Activated T-helper 1 cell treated with anti-CD3 and anti-CD28 coated beads, Interleukin-12 subunit alpha, Interleukin-12 subunit beta, Interleukin-2, Interleukin-4 antibody, amounts not matched to agents 30 ng/mL and 10 ng/mL and 1 ng/mL, durations not matched to agents 14 hours and 24 hours and 36 hours (primary cell): ENCODE measurements around the gene TAF1B. TPM values are rescaled to one million over a fixed set of nuclear protein-coding genes. Genes with fewer than 3 reads are reported as not detected.

Source experiments
- DNase-seq: peaks from one replicate; pipeline ENCODE4 v3.0.0; 2021; ENCODE audit warnings: low spot score
- H3K27ac Mint-ChIP-seq: one replicate; pipeline ENCODE4 v1.8.0; 2021; ENCODE audit warnings: mild to moderate bottlenecking, mixed read lengths
- H3K27me3 Mint-ChIP-seq: one replicate; pipeline ENCODE4 v1.8.0; 2022; ENCODE audit warnings: mild to moderate bottlenecking, moderate library complexity, mixed read lengths; ENCODE audit not compliant: insufficient read depth
- H3K36me3 Mint-ChIP-seq: one replicate; pipeline ENCODE4 v1.8.0; 2021; ENCODE audit warnings: low read depth, mixed read lengths
- H3K4me1 Mint-ChIP-seq: one replicate; pipeline ENCODE4 v1.8.0; 2021; ENCODE audit warnings: low read depth, mixed read lengths
- H3K4me3 Mint-ChIP-seq: one replicate; pipeline ENCODE4 v1.8.0; 2021; ENCODE audit warnings: mild to moderate bottlenecking, moderate library complexity, mixed read lengths
- H3K9me3 Mint-ChIP-seq: one replicate; pipeline ENCODE4 v1.8.0; 2021; ENCODE audit warnings: mixed read lengths
- intact Hi-C: fragments of 100-400 bp; cut with micrococcal nuclease; formaldehyde crosslinking; loops from one replicate; pipeline ENCODE4 v1.15.1; 2024
- total RNA-seq: library from RNA; stranded (reverse); gene quantifications from 2 replicates; pipeline ENCODE4 v1.2.3, GENCODE V29; 2022

TAF1B gene
- total RNA-seq, 1 donor from 2014 or later = 25.1 TPM

DNA sequence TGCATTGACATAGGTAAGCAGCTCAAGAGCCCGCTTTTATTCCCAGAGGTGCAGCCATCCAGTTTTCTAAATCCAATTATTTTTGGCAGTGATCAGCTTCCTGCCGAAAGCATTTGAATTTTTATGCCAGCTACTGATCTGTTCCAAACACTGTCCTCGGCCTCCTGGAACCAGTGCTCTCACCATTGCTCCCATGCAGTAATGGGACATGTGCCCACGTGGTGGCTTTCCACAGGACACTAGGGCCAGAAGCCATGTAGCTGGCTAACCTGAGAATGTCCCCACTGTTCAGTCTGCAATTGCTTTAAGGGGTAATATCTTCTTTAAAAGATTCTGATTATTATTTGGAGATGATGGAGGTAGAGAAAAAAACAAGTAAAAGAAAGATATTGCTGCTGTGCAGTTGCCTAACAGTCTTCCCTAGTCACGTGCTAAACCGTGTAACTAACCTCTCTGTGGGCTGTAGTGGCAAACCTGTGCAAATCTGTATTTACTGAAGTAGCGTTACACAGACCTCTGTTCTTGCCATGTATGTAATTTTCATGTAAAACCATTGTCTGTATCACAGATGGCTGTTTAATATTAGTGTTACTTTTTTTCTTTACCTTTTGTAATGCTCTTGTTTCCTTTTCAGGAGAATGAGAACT, 121.2 kb downstream of the TAF1B start:
- no peak for DNase-seq
- peaks cover 24% of the 10 kb centered on the region for H3K4me1 Mint-ChIP-seq
- intact Hi-C loops = no loop called here
- H3K27me3 Mint-ChIP-seq = peaks cover 9% of the 10 kb centered on the region
- no peak overlapping the region for H3K4me3 Mint-ChIP-seq
- peaks cover 2% of the 10 kb centered on the region for H3K36me3 Mint-ChIP-seq
- no peak overlapping the region for H3K27ac Mint-ChIP-seq
- H3K9me3 Mint-ChIP-seq = no peaks in the 10 kb centered on the region

DNA sequence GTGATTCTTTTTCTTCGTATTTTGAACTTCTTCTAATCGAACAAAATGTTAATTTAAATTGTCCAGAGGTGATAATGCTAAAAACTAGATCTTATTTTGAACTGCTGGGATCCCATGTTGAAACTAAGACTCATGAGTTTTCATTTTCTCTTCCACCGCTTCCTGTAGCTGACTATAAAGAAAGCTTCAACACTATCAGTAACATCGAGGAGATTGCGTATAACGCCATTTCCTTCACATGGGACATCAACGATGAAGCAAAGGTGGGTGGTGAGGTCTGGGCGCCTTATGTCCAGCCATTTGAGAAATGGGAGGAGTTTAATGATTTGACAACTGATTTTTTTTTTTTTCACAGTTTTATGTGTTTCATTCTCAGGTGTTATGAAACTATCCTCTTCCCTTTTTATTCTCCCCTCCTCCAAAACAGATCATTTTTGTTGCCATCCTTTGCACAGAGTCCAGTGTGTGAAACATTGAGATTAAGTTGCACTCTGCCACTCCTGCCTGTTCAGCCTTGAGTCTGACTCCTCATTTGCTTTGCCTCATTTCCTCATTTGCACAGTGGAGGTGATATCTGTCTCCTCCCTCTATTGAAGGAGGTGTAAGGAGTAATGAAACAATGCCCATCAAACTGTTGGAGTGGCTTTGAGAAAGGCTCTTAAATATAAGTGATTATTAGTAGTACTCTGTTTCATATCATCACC, 122.0 kb downstream of the TAF1B start:
- Mint-ChIP-seq H3K4me1 (peaks cover 24% of the 10 kb centered on the region), H3K9me3 (no peaks in the 10 kb centered on the region), H3K27me3 (peaks cover 6% of the 10 kb centered on the region), H3K27ac (no peak overlapping the region), H3K36me3 (peaks cover 2% of the 10 kb centered on the region), H3K4me3 (peak overlapping the region; percentile 27)
- no peak for DNase-seq
- intact Hi-C loops = no loop called here

DNA sequence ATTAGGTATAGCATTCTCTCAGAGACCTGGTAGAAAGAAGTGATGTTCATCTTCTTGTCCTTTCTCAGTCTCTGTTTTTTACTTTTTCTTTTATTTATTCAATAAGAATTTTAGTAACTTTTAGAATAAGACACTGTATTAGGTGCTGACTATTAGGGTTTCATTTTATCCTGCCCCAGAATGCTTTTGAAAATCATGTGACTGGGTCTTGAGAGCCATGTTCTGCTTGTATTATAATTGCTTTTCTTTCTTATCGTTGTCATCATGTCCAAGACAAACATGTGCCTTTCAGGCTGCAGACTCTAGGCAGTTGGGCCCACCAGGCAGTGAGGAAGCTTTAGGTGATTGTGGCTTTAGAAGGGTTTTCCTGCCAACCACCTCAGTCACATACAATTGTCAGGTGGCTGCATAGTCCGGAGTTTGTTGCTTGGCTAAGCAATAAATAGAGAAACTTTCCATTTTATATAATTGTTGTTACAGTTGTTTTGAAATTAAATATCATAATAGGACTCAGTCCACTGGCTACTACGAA, 123.3 kb downstream of the TAF1B start:
- no peak for DNase-seq
- Mint-ChIP-seq H3K9me3 (no peaks in the 10 kb centered on the region), H3K36me3 (peaks cover 2% of the 10 kb centered on the region), H3K4me1 (peaks cover 24% of the 10 kb centered on the region), H3K4me3 (no peak overlapping the region), H3K27ac (no peak overlapping the region), H3K27me3 (peaks cover 4% of the 10 kb centered on the region)
- intact Hi-C loops = no loop called here

DNA sequence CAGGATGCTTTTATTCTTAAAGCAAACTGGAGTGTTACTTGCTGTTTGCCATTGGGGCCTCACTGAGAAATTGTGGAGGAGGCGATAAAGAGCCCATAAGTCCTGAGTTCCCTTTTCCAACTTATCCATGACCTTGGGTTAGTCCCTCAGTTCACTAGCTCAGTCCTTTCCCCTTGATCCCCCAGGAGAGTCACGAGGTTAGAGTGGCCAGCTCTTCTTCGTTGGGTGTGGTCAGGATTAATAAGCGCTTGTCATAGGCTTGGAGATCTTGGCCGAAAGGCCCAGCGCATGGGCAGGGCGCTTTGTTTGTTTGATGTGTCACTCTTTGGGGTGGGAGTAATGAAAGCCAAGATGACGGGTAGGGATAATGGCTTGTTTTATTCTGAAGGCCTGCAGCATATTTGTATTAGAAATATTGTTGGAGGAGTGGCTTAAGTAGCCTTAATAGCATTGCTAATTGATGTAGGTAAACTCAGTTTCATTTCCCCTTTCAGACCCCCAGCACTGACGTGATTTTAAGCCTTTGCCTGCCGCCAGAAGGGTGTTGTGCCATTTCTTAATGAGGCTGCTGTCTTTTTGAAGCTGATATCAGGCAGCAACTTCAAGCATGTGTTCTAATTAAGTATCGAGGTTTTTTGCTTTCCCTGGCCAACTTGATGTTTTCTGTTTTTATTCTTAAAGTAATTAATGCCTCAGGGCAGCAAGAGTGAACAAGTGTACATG, 123.9 kb downstream of the TAF1B start:
- intact Hi-C loops = no loop called here
- H3K4me3 Mint-ChIP-seq = no peak overlapping the region
- H3K9me3 Mint-ChIP-seq = no peaks in the 10 kb centered on the region
- H3K27ac Mint-ChIP-seq = no peak overlapping the region
- no peak for DNase-seq
- peaks cover 2% of the 10 kb centered on the region for H3K36me3 Mint-ChIP-seq
- peaks cover 2% of the 10 kb centered on the region for H3K27me3 Mint-ChIP-seq
- peaks cover 27% of the 10 kb centered on the region for H3K4me1 Mint-ChIP-seq

DNA sequence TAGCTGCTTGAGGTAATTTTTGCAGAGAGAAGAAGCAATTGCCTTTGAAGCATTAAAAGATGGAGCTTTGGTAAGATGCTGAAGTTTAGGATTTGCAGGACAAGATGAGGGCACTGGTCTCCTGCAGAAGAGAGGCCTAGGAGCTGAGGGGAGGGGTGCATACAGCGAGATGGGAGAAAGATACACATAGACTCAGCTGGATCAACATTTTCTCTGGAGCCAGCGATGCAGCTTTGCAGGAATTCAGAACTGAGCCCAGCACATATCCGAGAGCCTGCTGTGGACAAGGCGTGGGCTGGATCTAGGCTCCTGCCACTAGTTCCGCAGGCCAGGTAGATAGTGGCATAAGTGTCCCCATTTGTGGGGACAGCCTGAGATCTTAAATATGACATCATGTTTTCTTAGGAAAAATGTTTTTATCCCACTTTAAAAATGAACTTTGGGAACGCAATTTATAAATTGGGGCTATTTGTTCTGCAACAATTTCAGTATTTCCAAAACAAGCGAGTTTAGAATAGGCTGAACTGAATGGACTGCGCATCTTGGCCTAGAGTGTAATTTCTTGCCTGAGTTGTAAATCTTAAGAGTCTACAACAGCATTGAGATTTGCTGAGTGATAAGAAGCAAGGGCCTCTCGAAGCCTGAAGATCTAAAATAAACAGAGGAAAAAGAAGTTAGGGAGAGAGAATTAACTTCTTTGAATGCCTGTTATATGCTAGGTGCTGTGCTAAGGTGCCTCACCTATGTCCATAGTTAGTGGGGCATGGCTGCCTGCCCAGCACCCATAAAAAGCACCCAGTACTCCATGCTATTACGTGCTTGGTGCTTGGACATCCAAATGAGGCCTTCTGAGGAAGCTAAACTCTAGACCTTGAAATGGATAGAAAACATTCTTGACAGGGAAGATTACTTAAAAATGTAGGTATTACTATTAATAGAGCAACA, 125.6 kb downstream of the TAF1B start:
- Mint-ChIP-seq H3K4me3 (no peak overlapping the region), H3K9me3 (no peaks in the 10 kb centered on the region), H3K27me3 (no peaks in the 10 kb centered on the region), H3K4me1 (peaks cover 43% of the 10 kb centered on the region), H3K27ac (no peak overlapping the region), H3K36me3 (peaks cover 2% of the 10 kb centered on the region)
- intact Hi-C loops = no loop called here
- no peak for DNase-seq

DNA sequence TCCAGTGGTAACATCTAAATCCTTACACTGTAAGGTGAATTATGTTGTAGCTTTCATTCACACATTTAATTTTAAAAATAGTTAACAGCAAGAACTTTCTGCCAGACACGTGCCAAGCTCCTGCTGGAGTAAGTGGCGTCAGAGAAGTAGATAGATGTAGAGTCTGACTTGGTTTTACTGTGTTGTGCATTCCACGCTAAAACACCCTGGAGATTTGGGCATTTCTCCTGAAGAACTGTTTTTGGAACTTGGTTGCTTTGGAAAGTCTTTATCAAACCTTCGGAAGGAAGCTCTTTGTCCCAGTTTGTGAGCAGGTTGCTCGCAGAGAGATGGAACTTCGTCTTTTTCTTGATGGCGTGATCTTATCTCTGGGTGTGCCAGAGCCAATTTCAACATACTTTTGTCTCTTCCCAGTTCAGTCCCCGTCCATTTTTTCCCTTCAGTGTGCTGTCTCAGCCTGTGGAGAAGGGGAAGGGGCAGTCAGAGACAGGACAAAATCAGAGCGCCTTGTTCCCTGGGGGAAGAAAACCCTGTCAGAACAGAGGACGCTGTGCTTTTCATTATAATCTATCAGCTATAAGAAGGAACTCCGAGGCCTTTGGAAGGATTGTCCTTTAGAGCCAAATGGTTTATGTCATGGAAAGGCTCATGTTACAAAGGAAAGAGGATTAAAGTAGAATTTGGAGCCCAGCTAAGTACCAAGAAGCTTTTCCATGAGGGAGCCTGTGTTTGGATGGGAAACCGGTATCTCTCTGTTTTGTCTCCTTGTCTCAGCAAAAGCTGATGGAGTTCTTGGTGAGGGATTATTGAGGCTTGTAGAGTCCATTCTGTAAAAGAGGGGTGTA, 127.1 kb downstream of the TAF1B start:
- Mint-ChIP-seq H3K4me3 (no peak overlapping the region), H3K27me3 (no peaks in the 10 kb centered on the region)
- DNase-seq = no peak

DNA sequence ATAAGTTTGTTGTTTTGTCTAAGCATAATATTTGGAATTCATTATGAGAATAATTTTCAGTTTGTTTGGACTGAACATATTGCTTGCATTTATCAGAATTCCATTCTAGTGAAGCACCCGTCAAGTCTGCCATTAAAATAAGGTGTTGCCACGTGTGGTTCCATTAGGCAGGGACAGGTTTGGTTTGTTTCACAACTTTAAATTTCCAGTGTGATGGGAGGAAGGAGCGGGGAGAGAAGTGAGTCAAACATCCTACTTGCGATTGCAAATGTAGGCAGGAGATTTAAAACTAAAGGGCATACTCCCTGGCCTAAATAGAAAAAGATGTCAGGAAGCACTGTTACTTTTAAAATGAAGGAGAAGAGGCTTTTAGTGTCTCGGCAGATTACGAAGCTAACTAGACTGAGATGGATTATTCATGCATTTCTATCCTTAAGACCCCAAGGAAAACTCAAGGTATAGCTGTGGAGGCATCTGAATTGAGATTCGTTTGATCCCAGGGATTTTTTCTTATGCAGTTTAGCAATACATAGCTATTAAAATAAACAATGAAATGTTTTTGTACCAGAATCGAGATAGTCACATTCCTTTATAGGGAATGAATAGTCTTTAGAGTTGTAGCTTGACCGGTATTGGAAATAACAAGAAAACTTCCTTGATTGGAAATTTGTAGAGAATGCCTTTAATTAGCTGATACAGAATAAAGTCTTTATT, 128.0 kb downstream of the TAF1B start:
- H3K9me3 Mint-ChIP-seq = no peaks in the 10 kb centered on the region
- no peak for DNase-seq
- H3K27ac Mint-ChIP-seq = no peak overlapping the region
- no peaks in the 10 kb centered on the region for H3K27me3 Mint-ChIP-seq
- intact Hi-C loops = loop anchor here (10.0 kb wide), 2 partner anchors 316 to 334 kb away; partner anchors contain the start of gene HPCAL1
- peaks cover 50% of the 10 kb centered on the region for H3K4me1 Mint-ChIP-seq
- no peak overlapping the region for H3K4me3 Mint-ChIP-seq
- no peaks in the 10 kb centered on the region for H3K36me3 Mint-ChIP-seq

More for the DNA sequence above, 127.1 kb downstream of the TAF1B start:
- no peaks in the 10 kb centered on the region for H3K9me3 Mint-ChIP-seq
- no peak overlapping the region for H3K27ac Mint-ChIP-seq
- intact Hi-C loops = loop anchor here (10.0 kb wide), 2 partner anchors 316 to 334 kb away; partner anchors contain the start of gene HPCAL1
- H3K36me3 Mint-ChIP-seq = peaks cover under 1% of the 10 kb centered on the region
- H3K4me1 Mint-ChIP-seq = peaks cover 48% of the 10 kb centered on the region

DNA sequence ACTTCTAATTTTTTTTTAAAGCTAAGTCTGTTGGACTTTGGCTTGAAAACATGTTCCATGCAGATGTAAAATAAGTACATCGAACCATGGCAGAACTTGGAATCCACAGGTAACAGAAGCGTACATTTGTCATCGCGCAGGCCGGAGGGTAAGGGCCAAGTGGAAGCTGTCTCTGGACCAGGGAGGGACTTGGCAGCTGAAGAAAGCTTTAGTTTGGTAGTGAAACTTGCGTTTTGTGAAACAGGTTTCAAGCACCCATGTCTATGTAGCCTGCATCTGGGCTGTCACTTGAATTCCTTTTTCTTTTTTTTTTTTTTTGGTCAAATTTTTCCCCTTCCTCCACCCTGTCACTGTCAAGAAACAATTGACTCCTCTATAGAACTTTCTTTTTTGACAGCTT, 128.6 kb downstream of the TAF1B start:
- Mint-ChIP-seq H3K36me3 (no peaks in the 10 kb centered on the region), H3K27me3 (no peaks in the 10 kb centered on the region), H3K27ac (no peak overlapping the region), H3K4me1 (peaks cover 51% of the 10 kb centered on the region), H3K4me3 (no peak overlapping the region), H3K9me3 (no peaks in the 10 kb centered on the region)
- intact Hi-C loops = loop anchor here (10.0 kb wide), 2 partner anchors 317 to 333 kb away; partner anchors contain the start of gene HPCAL1
- DNase-seq = no peak

DNA sequence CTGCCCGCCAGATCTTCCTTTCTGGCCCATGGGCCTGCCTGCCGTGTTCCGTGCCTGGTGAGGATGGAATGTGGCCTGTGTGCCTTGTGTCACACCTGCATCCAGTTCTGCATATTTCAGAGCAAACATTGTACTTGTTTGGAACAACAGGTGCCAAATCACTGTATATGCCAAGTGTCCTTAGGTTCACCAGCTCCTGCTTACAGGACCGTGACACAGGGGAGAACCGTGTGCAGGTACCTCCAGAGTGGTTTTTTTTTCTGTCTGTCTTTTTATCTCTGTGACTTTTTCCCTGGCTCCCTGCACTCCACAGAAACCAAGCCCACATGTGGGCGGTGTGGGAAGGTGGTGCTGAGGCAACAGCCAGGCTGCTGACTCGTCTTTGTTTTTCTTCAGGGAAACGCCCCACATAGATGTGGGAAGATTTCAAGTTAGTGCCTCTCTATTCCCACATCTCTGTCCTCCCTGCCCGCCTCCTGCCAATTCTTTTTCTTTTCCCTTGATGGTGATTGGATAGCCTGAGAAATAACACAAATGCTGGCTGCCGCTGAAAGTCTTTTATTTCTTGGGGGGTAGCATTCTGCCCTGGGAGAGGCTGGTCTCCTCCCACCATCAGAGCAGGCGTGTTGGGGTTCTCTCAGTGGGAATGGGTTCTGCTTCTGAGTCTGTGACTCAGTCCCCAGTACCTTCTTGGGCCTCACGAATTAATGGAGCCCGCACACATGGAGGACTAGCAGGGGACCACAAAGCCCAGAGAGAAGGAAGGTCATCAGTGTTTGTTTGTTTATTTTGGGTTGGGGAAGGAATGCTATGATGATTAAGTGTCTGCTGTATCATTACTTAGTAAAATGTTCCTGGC, 129.6 kb downstream of the TAF1B start:
- Mint-ChIP-seq H3K4me3 (no peak overlapping the region), H3K4me1 (peaks cover 53% of the 10 kb centered on the region), H3K27ac (peak overlapping the region; percentile 35), H3K9me3 (no peaks in the 10 kb centered on the region), H3K36me3 (no peaks in the 10 kb centered on the region), H3K27me3 (no peaks in the 10 kb centered on the region)
- intact Hi-C loops = loop anchor here (10.0 kb wide), 2 partner anchors 318 to 332 kb away; partner anchors contain the start of gene HPCAL1
- no peak for DNase-seq

DNA sequence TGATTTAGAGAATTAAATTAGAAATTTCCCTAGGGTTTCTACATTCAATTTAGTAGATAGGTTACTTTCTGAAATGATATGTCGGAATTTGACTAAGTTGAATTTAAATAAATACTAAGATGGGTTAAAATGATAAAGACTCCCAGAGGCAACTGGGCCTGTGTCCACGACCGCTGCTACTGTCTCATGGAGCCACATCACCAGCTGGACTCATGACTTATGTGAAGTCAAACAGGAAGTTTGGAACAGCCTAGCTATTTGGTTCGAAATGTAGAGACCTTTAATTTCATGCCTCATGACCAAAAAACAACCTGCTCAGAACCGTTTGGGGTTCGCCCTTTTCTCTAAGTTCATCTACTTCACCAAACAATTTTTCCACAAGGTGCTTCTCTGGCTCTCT, 130.4 kb downstream of the TAF1B start:
- Mint-ChIP-seq H3K27ac (peak overlapping the region; percentile 6), H3K36me3 (no peaks in the 10 kb centered on the region), H3K4me3 (no peak overlapping the region), H3K27me3 (no peaks in the 10 kb centered on the region), H3K9me3 (no peaks in the 10 kb centered on the region), H3K4me1 (peaks cover 59% of the 10 kb centered on the region)
- no peak for DNase-seq
- intact Hi-C loops = loop anchor here (10.0 kb wide), 2 partner anchors 319 to 331 kb away; partner anchors contain the start of gene HPCAL1
